Spleen (tissue), 7 donors: ENCODE results near the gene DSN1.

Experiments used
- CTCF ChIP-seq, 11 experiments: fragments of 200-600 bp in 7 of 11; fragments of 450-650 bp in 4 of 11; sonication (generic) in 4 of 11; IDR thresholded peaks in 8 of 11; conservative IDR thresholded peaks in 3 of 11; 1 replicate in 7 of 11; 2 replicates in 4 of 11; pipeline versions ENCODE4 v1.4.0 to v1.8.0; 2016 to 2021; ENCODE audit warnings: antibody characterized with exemption in 11 of 11, inconsistent platforms in 4 of 11, mild to moderate bottlenecking in 1 of 11
- POLR2A ChIP-seq, 3 donors: fragments of 450-650 bp; IDR thresholded peaks; one replicate each; pipeline ENCODE4 v1.5.1; 2017; ENCODE audit warnings: antibody characterized with exemption in 3 of 3, mild to moderate bottlenecking in 1 of 3
- donor health status: DM: no; HTN: no; CAD: no; lungs with moderate emphysema.
- donor health status: DM: no; HTN: no; CAD: no.
- donor health status: DM: no; HTN: no; CAD: no.

GRCh38 chr20:36791862-36792261 is 18.3 kb upstream of the DSN1 start:
- TF ChIP-seq CTCF (IDR thresholded peaks at IDR 0.05 in 8 of 11, conservative IDR thresholded peaks at IDR 0.05 in 3 of 11) = no peak
- no peak for TF ChIP-seq POLR2A (IDR thresholded peaks at IDR 0.05)
